Loucy (cell line): ENCODE measurements around the gene RAD51B.

Experiments
- CTCF ChIP-seq: fragments of 200-600 bp; sonication (generic); conservative IDR thresholded peaks from 2 replicates; pipeline ENCODE4 v1.5.1; 2014; ENCODE audit warnings: mild to moderate bottlenecking, antibody characterized with exemption, low read length
- EZH2phosphoT487 ChIP-seq: fragments of 200-600 bp; IDR thresholded peaks from 2 replicates; pipeline ENCODE4 v1.6.1; 2018; ENCODE audit warnings: antibody characterized with exemption, mild to moderate bottlenecking, moderate library complexity, borderline replicate concordance

- TF ChIP-seq EZH2phosphoT487 = no peak
- no peak for TF ChIP-seq CTCF
These were observed 512.4 kb downstream of the RAD51B start for GRCh38 chr14:68331991-68332390.
